GM19328 (cell line): ENCODE results near the gene UNC13C.

ENCODE experiments used
- ATAC-seq: cut with Tn5 transposase; IDR thresholded peaks from one replicate; pipeline ENCODE4 v1.9.1; 2021; ENCODE audit warnings: mild to moderate bottlenecking, moderate library complexity; ENCODE audit not compliant: unreplicated experiment

UNC13C gene

DNA sequence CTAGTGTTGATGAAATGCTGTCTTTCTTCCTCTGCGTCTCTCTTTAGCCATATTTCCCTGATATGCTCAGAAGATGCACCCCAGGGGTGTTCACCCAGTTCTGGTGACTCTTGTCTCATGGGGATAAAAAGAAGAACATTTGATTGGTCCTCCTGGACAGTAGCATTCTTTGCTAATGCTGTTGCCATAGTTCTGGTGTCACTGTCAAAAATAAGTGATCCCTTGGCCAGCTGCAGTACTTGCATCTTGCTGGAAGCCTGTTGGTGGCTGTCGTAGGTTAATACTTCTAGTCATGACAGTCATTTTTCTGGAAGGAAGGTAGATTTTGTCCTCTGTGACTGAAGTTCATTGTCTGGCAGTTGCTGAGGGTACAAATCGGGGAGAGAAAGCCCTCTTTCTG is 124.5 kb downstream of the UNC13C start:
- ATAC-seq: no peak

DNA sequence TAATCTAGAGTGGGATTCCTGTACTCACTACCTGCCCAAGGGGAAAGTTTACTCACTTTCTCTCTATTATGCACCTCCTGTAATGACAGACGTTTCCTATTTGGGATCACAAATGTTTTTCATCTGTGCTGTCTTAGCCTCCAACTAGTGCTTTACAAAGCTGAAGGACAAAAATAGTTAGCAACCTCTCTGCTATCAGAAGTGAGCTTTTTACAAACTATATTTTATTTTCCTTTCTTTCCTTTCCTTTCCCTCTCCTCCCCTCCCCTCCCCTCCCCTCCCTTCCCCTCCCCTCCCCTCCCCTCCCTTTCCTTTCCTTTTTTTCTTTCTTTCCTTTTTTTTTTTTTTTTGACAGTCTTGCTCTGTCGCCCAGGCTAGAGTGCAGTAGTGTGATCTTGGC is 130.8 kb downstream of the UNC13C start:
- ATAC-seq: no peak

DNA sequence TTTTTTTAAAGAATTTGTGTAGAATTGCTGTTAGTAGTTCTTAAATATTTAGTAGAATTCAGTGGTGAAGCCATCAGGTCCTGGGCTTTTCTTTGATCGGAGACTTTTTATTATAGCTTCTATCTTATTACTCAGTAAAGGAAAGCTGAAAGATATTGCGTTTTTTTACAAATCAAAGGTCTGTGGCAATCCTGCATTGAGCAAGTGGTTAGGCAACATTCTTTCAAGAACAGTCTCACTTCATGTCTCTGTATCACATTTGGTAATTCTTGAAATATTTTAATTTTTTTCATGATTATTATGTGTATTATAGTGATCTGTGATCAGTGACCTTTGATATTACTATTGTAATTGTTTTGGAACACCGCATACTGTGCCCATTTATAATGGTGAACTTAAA is 140.8 kb downstream of the UNC13C start:
- no peak for ATAC-seq

DNA sequence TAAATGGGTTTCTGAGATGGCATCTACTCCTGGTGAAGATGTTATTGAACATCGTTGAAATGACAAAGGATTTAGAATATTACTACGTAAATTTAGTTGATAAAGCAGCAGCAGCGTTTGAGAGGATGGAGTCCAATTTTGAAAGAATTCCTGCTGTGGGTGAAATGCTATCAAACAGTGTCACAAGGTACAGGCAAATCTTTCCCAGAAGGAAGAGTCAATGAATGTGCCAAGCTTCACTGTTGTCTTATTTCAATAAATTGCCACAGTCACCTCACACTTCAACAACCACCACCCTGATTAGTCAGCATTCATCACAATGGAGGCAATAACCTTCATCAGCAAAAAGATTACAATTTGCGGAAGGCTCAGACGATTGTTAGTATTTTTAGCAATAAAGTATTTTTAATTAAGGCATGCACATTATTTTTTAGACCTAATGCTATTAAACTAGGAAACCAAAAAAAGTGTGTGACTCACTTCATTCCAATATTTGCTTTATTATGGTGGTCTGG is 142.8 kb downstream of the UNC13C start:
- ATAC-seq: no peak

DNA sequence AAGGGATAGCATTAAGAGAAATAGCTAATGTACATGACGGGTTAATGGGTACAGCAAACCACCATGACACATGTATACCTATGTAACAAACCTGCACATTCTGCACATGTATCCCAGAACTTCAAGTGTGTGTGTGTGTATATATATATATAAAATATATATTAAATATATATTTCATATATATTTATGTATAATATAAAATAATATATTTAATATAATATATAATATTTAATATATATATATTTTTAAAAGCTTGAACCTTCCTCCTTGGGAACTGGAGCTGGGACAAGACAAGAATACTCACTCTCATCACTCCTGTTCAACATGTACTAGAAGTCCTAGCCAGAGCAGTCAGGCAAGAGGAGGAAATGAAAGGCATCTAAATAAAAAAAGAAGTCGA is 149.3 kb downstream of the UNC13C start:
- ATAC-seq: no peak

DNA sequence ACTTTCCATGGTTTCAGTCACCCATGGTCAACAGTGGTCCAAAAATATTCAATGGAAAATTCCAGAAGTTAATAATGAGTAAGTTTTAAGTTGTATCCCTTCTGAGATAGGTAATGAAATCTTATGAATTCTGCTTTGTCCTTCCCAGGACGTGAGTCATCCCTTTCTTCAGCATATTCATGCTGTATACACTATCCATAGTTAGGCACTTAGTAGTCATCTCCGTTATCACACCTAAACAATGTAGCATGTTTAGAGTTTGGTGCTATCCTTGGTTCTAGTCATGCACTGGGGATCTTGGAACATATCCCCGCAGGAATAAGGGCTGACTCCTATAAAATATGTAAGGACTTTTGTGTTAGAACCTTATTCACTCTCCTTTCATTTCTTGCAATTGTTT is 153.2 kb downstream of the UNC13C start:
- no peak for ATAC-seq

DNA sequence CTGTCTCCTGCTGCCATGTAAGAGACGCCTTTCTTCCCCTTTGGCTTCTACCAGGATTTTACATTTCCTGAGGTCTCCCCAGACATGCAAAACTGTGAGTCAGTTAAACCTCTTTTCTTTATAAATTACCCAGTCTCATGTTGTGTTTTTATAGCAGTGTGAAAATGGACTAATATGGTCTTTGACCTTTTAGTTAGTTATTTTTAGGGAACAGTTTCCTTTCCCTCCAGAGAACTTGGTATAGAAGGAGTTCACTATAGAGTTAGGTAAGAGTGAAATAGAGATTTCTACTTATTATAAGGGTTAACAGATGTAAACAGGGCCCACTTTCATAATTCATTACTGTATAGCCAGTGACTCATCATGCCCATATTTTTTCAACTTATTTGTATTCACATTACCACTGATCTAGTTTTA is 170.9 kb downstream of the UNC13C start:
- no peak for ATAC-seq

DNA sequence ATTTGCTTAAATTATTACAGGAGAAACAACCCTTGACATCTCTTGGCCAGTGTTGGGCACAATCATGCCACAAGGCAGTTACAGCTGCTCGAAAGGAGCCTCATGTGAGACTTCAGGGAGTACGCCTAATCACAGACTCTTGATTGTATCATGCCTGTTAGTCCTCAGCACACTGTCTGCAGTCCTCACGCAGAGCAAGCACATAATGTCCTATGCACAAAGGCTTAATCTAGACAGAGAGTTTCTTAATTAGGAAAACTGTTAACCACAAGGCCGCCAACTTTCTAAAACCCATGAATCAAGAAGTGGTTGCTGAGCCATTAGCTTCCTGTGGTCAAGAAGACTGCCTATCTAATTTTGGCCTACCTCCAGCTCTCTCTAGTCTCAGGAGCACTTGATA is 172.0 kb downstream of the UNC13C start:
- ATAC-seq: no peak

DNA sequence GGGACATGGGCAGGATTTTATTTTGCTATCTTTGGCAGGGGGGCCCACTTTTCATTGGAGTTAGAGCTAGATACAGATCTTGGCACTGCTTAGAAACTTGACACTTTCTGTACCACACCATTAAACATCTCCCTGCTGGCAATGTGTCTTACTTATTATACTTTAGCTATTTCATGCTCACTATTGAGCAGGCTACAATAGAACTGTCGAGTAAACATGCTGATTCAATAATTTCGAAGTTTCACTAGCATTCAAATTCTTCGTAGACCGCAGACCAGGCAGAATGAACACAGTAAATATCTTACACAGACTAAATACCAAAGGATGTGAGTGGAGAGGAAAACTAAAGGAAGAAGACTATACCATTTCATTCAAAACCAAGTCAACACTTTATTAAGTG is 180.8 kb downstream of the UNC13C start:
- no peak for ATAC-seq

DNA sequence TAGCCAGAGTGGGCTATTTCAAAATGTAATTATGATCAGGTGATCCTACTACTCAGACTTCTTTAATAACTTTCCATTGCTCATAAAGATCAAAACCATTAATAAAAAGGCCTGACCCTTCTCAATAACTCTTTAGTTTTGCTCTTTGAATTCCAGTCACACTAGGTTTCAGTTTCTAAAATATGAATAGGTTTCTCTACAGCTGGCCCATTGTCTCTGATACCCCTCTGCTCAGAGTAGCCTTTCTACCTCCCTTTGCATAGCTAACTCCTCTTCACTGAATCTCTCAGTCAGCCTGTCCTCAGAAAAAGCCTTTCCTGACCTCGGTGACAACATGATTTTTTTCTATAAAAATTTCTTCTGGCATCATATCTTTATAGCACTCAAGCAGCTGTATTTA is 209.1 kb downstream of the UNC13C start:
- ATAC-seq: no peak

DNA sequence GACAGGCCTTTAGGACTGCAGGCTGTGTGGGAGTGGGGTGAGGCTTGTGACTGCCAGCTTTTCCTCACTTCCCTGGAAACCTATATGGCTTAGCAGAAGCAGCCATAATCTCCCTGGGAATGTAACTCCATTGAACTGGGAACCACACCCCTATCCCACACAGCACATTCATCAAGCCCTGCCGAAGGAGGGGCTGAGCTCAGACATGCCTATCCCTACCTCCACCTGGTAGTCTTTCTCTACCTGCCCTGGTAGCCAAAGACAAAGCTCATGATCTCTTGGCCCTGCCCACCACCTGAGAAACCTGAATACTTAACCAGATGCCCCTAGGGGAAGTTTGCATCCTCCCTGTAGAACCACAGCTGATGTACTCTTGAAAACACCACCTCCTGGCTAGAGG is 219.8 kb downstream of the UNC13C start:
- ATAC-seq: no peak

DNA sequence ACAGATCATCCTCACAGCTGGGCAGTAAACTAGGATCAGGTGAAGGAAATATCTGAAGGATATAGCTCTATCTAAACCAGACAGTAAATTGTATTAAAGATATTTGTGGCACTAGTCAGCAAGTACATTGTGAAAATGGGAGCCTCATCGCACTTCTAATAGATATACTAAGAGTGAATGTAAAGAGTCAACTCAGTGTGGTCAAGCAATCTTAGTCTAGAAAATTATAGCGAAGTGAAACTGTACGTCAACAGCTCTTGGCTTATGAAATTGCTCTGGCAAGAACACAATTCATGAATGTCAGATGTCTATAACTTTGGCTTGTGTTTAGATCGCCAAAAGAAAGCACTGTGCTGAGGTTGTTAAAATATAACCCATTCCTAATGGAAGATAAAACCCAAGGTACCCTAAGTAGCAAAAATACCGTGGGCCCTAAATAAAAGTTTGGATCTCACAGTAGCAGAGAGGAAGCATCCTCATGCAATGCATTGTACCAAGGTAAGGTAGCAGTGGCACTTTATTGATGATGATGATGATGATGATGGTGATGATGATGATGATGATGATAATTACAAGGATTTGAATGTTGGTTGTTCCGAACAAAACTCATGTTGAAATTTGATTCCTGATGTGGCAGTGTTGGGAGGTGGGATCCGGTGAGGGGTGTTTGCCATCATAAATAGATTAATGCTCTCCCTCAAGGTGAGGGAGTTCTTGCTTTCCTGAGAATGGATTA is 228.5 kb downstream of the UNC13C start:
- ATAC-seq: no peak

DNA sequence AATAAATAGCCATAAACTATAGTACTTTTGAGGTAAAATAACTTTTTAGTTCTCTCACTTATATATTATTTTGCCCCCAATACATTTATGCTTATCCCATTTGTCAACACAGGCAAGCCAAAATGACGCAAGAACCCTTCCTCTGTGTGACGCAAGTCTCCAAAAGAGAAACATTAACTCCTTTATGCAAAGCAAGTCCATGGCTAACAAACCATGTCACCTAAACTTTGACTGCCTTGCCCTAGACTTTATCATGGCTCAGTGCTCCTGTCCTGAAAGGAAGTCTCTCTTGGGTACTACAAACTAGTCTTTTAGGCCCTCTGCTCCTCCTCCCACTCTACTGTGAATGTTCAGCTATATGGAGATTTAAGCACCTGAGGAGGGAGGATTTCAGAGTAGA is 230.5 kb downstream of the UNC13C start:
- ATAC-seq: no peak

DNA sequence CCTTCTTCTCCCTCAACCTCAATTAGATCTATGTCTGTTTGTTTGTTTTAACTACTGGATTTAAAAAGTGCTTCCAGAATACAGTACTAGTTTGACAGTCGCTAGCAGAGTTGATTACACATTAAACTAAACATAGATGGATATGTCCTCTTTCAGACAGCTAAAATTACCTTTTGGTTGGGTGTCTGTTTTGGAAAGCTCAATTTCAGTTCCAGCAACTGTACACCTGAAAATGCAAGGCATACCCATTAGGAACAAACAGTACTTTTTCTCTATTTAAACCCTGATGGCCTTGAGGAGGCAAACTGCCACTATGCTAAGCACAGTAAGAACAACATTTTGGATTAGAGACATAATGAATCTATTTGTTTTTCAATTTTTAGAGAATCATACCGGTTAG is 234.4 kb downstream of the UNC13C start:
- ATAC-seq: no peak

DNA sequence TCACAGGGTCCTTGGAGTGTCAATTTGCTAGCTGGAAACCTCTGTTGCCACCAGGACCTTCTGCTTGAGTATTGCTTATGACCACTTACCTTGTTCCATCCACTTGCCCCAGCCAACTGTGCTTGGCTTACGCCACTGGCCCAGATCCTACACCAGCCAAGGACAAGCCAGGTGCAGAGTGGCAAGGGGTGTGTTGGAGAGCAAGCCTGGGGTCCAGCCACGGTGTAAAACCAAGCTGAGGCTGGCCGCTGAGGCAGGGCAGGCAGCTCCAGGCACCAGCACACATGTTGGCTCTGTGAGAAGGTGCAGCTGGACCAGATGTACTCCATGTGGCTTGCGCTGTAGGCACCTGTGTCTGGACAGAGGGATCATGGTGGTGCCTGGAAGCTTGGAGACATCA is 248.2 kb downstream of the UNC13C start:
- no peak for ATAC-seq

DNA sequence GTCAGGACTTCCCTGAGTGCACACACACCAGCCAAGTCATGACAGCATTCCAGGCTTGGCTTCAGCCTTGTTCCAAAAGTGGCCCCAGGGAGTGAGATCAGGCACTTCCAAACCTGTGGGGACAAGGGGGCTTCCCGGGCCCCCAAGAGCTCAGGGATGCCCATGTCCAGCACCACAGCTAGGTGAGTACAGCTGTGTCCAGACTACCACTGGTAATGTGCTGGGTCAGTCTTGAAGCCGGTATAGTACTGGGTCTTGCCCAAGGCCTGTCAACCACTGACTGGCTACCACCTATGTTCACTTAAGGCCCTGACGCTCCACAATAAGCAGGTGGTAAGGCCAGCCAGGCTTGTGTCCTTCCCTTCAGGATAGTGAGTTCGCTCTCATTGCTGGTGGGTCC is 249.3 kb downstream of the UNC13C start:
- ATAC-seq: no peak

DNA sequence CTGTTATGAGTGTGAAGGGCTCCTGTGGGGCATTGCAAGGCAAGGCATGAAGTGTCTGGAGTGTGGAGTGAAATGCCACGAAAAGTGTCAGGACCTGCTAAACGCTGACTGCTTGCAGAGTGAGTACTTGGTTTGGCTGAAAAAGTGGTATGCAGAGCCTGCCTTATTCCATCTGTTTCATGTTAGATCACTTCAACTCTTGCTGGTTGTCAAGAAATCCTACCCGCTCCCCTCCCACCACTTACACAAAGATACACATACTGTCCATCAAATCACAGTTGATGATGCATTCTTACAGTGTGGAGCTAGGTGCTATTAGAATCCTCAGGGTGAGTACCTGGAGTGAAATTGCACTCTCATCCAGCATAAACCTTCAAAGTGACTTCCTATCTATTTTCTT is 272.1 kb downstream of the UNC13C start:
- no peak for ATAC-seq

DNA sequence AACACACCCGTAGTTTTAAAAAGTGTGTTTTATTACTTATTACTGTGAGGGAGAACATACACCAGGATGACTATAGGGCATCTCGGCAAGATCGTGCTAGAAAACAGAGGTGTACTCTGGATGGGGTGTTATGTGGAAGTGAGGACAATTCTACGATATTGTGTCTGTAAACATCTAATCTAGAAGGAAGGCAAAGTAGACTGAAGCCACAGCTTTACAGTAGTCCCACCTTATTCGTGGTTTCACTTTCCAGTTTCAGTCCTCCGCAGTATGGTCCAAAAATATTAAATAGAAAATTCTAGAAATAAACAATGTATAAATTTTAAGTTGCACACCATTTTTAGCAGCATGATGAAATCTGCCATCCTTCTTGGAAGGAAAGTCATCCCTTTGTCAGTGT is 277.9 kb downstream of the UNC13C start:
- ATAC-seq: no peak

DNA sequence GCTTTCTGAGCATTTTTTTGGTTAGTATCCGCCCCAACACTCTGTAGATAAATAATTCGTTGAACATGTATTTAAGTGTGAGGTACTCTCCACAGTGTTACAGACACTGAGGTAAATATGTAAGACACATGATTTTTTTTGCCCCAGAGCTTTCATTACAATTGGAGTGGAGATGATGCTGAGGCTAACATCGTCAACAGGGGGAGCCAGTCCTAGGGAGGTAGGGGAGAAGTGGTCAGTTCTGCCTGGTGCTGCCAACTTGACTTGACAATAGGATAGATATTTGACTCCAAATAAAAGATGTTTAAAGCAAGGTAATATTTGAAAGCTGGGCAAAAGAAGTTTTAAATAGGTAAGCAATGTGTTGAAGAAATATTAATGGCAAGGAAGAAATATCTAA is 295.7 kb downstream of the UNC13C start:
- ATAC-seq: no peak

DNA sequence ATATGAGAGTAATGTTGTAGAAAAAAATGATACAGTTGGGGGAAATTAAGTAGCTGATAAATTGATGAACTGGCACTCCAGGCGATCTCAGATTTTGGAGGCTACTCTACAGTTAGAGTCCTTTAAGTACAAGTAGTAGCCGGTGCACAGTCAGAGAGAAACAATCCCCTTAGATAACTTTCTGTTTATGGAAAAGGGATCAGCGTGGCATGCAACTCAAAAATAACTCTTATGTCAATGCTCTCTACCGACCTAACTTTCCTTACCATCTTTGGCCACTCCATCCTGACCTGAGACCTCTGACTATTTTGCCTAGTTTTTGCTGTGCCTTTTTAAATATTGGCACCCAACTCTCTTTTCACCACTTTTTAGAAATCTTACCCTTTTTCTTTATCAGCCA is 299.6 kb downstream of the UNC13C start:
- no peak for ATAC-seq

DNA sequence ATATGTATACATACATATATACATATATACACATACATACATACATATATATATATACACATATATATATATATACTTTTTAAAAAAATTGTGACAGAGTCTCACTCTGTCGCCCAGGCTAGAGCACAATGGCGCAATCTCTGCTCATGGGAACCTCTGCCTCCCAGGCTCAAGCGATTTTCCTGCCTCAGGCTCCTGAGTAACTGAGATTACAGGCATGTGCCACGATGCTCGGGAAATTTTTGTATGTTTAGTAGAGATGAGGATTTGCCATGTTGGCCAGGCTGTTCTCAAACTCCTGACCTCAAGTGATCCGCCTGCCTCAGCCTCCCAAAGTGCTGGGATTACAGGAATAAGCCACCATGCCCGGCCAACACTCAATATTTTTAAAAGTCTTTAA is 302.5 kb downstream of the UNC13C start:
- ATAC-seq: no peak

DNA sequence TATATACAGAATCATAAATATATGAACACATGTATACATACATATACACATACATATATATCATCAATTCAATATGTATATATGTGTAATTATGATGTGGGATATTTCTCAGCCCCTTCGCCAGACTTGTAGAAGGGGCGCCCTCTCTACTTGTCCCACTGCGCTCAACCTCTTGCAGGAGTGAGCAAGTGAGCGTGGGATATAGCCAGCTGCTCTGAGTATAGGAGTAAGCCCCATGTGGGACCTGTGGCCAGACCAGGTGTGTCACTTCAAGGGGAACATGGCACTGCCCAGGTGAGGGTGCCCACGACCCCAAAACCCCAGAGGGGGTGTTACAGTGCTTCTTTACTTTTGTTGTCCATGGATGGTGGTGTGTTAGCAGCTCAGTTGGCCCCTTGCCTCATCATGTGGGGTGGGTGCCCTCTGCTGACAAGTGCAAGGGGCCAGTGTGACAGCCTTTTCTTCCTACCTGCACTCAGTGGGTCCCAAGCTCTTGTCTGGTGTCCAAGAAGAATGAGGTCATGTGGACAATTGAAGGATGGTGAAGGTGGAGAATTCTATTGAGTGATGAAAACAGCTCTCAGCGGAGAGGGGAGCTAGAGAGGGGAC is 304.1 kb downstream of the UNC13C start:
- no peak for ATAC-seq

DNA sequence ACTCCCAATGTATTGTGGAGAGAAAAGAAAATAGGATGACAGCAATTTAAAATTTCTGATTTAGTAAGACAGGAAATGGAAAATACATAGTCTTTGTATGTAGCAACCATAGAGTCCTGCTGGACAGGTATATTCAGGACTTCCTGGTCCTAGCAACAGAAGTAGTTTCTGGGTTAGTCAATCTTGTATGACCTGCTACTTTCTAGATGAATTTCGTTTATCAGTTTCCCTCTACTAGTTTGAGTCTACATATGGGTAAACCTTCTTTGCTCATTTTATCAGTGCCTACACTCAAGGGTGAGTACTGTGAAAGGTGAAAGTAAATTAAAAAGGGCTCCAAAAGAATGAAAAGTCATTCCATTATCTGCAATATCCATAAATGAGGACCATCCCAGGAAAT is 309.8 kb downstream of the UNC13C start:
- no peak for ATAC-seq
